ENCODE results near the gene CISD3.

Gene CISD3

DNA sequence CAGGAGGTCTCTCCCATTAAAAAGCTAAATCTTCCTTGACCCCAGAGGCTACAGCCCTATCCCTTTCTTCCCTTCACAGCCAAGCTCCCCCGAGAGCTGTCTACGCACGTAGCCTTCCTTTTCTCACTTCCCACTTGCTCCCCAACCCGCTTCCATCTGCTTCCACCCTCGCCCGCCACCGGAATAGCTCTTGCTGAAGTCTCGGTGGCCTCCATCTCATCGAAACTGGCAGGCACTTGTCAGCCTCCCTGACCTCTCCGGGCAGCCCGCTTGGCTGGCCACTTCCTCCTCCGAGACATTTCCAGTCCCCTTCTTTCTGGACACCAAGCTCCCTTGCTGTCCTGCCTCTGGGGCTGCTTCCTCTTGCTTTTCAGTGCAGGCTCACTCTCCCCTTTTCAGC, 44.6 kb upstream of the CISD3 start:
- TF ChIP-seq SP7 (tag by site-specific recombination; IDR thresholded peaks at IDR 0.05) (no peak), ZNF629 (tag by site-specific recombination; IDR thresholded peaks at IDR 0.05) (no peak), YY1 (tag by site-specific recombination; IDR thresholded peaks at IDR 0.05) (no peak), ZBTB8A (tag by site-specific recombination; IDR thresholded peaks at IDR 0.05) (no peak), RBAK (tag by site-specific recombination; IDR thresholded peaks at IDR 0.05) (no peak), ZBTB1 (tag by site-specific recombination; IDR thresholded peaks at IDR 0.05) (no peak), HOXD13 (CRISPR knock-in tag; IDR thresholded peaks at IDR 0.05; ENCODE audit: borderline replicate concordance) (no peak), ZNF701 (tag by site-specific recombination; IDR thresholded peaks at IDR 0.05) (no peak), KLF1 (tag by site-specific recombination; IDR thresholded peaks at IDR 0.05) (no peak), SCRT2 (tag by site-specific recombination; IDR thresholded peaks at IDR 0.05) (no peak)
- Histone ChIP-seq H3K27ac (ENCODE audit: extremely low read depth, low read depth, low read length) (no peak overlapping the region), H3K4me1 (ENCODE audit: control insufficient read depth, insufficient read depth, low read length) (no peaks in the 10 kb centered on the region), H3K36me3 (ENCODE audit: control insufficient read depth in 2 of 2, insufficient read depth in 1 of 2, low read length in 2 of 2) (no peaks in the 10 kb centered on the region), H3K9me3 (ENCODE audit: control insufficient read depth, insufficient read depth, low read depth, low read length) (no peaks in the 10 kb centered on the region), H3K4me3 (ENCODE audit: low read depth, low read length) (no peak overlapping the region)
- ChIA-PET POLR2A (interaction anchor here (1.0 kb wide), 1 partner anchor 169 kb away, joined by 4 read pairs; no protein-coding TSS in a partner anchor), CTCF (interaction anchor here (0.5 to 4.1 kb wide), 8 partner anchors 9 to 533 kb away, joined by 3 to 22 read pairs (median 4); no protein-coding TSS in a partner anchor)

DNA sequence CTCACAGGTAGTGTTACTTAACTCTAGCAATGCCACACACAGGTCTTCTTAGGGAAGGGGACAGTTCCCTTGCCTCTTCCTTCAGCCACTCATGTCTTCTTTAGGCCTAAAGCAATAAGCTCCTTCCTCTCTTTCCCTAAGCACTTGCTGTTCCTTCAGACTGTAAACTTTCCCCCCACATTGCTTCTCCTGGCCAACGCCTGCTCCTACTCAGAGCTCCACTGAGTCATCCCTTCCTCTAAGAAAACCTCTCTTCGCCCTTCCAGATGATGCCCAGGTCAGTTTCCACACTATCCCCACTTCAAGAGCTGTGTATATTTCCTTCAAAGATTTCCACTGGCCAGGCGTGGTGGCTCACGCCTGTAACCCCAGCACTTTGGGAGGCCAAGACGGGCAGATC, 42.9 kb upstream of the CISD3 start:
- Histone ChIP-seq H3K4me3 (ENCODE audit: low read depth, low read length) (no peak overlapping the region), H3K36me3 (ENCODE audit: control insufficient read depth in 2 of 2, insufficient read depth in 1 of 2, low read length in 2 of 2) (no peaks in the 10 kb centered on the region), H3K27ac (ENCODE audit: extremely low read depth, low read depth, low read length) (no peak overlapping the region), H3K4me1 (ENCODE audit: control insufficient read depth, insufficient read depth, low read length) (no peaks in the 10 kb centered on the region), H3K9me3 (ENCODE audit: control insufficient read depth, insufficient read depth, low read depth, low read length) (no peaks in the 10 kb centered on the region)
- TF ChIP-seq, protein P1, sequence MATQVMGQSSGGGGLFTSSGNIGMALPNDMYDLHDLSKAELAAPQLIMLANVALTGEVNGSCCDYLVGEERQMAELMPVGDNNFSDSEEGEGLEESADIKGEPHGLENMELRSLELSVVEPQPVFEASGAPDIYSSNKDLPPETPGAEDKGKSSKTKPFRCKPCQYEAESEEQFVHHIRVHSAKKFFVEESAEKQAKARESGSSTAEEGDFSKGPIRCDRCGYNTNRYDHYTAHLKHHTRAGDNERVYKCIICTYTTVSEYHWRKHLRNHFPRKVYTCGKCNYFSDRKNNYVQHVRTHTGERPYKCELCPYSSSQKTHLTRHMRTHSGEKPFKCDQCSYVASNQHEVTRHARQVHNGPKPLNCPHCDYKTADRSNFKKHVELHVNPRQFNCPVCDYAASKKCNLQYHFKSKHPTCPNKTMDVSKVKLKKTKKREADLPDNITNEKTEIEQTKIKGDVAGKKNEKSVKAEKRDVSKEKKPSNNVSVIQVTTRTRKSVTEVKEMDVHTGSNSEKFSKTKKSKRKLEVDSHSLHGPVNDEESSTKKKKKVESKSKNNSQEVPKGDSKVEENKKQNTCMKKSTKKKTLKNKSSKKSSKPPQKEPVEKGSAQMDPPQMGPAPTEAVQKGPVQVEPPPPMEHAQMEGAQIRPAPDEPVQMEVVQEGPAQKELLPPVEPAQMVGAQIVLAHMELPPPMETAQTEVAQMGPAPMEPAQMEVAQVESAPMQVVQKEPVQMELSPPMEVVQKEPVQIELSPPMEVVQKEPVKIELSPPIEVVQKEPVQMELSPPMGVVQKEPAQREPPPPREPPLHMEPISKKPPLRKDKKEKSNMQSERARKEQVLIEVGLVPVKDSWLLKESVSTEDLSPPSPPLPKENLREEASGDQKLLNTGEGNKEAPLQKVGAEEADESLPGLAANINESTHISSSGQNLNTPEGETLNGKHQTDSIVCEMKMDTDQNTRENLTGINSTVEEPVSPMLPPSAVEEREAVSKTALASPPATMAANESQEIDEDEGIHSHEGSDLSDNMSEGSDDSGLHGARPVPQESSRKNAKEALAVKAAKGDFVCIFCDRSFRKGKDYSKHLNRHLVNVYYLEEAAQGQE (tag by site-specific recombination; IDR thresholded peaks at IDR 0.05), result no peak
- POLR2A ChIA-PET, result interaction anchor here (0.7 to 1.4 kb wide), 3 partner anchors 10 to 48 kb away, joined by 3 to 5 read pairs (median 3); partner anchors contain the start of gene EPOP
- CTCF ChIA-PET, result interaction anchor here (1.4 to 4.1 kb wide), 5 partner anchors 11 to 89 kb away, joined by 3 to 22 read pairs (median 6); partner anchors contain the start of gene EPOP

DNA sequence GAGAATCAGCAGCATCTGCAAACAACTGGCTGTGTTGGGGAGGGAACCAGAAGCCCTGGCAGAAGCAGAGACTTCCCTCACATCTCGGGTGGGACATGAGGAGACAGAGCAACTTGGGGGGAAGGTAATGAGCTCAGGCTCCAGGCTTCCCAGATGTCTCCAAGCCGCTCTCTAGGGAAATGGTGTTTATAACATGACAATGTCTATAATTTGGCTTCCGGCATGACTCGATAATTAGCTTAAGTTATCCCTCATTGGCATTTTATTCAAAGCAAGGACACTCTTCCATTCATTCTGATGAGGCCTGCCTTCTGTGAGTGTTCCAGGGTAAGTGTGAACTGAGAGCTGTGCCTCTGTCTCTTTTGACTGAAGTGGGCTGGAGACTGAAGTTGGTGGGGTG, 39.8 kb upstream of the CISD3 start:
- Histone ChIP-seq H3K27ac (ENCODE audit: extremely low read depth, low read depth, low read length) (no peak overlapping the region), H3K36me3 (ENCODE audit: control insufficient read depth in 2 of 2, insufficient read depth in 1 of 2, low read length in 2 of 2) (no peaks in the 10 kb centered on the region), H3K4me3 (ENCODE audit: low read depth, low read length) (no peak overlapping the region), H3K4me1 (ENCODE audit: control insufficient read depth, insufficient read depth, low read length) (no peaks in the 10 kb centered on the region), H3K9me3 (ENCODE audit: control insufficient read depth, insufficient read depth, low read depth, low read length) (no peaks in the 10 kb centered on the region)
- POLR2A ChIA-PET, result interaction anchor here (0.5 to 1.5 kb wide), 3 partner anchors 12 to 61 kb away, joined by 5 to 8 read pairs (median 5); no protein-coding TSS in a partner anchor
- TF ChIP-seq, protein P2, sequence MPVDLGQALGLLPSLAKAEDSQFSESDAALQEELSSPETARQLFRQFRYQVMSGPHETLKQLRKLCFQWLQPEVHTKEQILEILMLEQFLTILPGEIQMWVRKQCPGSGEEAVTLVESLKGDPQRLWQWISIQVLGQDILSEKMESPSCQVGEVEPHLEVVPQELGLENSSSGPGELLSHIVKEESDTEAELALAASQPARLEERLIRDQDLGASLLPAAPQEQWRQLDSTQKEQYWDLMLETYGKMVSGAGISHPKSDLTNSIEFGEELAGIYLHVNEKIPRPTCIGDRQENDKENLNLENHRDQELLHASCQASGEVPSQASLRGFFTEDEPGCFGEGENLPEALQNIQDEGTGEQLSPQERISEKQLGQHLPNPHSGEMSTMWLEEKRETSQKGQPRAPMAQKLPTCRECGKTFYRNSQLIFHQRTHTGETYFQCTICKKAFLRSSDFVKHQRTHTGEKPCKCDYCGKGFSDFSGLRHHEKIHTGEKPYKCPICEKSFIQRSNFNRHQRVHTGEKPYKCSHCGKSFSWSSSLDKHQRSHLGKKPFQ (tag by site-specific recombination; IDR thresholded peaks at IDR 0.05), result 0 out of 2 replicates have a peak, but pooled peaks have one; percentile 24
- no peak for TF ChIP-seq ZNF473 (tag by site-specific recombination; IDR thresholded peaks at IDR 0.05)
- CTCF ChIA-PET, result interaction anchor here (0.5 to 2.4 kb wide), 6 partner anchors 9 to 1285 kb away, joined by 3 to 11 read pairs (median 5); no protein-coding TSS in a partner anchor

DNA sequence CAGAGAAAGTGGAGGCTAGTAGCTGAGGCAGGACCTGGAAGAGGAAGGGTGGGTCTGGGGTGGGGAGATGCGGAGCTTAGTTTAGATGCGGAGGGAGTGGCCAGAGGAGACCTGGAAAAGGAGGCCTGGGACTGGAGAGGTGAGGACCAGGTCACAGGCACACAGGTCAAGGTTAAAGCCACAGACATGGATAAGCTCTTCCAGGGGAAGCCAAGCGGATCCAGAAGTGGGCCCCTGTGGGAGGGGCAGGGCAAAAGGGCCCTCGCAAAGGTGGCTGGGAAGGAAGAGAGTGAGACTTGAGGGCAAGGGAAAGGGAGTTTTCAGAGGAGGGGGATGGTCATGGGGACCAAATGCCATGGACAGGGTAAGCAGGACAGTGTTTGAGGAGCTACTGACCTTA, 39.0 kb upstream of the CISD3 start:
- H3K4me3 ChIP-seq (ENCODE audit: low read depth, low read length), result no peak overlapping the region
- TF ChIP-seq HOXC10 (CRISPR knock-in tag; IDR thresholded peaks at IDR 0.05), result no peak
- TF ChIP-seq ZNF549 (tag by site-specific recombination; IDR thresholded peaks at IDR 0.05), result no peak
- TF ChIP-seq, protein P3, sequence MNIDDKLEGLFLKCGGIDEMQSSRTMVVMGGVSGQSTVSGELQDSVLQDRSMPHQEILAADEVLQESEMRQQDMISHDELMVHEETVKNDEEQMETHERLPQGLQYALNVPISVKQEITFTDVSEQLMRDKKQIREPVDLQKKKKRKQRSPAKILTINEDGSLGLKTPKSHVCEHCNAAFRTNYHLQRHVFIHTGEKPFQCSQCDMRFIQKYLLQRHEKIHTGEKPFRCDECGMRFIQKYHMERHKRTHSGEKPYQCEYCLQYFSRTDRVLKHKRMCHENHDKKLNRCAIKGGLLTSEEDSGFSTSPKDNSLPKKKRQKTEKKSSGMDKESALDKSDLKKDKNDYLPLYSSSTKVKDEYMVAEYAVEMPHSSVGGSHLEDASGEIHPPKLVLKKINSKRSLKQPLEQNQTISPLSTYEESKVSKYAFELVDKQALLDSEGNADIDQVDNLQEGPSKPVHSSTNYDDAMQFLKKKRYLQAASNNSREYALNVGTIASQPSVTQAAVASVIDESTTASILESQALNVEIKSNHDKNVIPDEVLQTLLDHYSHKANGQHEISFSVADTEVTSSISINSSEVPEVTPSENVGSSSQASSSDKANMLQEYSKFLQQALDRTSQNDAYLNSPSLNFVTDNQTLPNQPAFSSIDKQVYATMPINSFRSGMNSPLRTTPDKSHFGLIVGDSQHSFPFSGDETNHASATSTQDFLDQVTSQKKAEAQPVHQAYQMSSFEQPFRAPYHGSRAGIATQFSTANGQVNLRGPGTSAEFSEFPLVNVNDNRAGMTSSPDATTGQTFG (tag by site-specific recombination; IDR thresholded peaks at IDR 0.05; ENCODE audit: borderline replicate concordance), result no peak
- no peak for TF ChIP-seq ZNF292 (tag by site-specific recombination; IDR thresholded peaks at IDR 0.05; ENCODE audit: borderline replicate concordance, low read depth)
- TF ChIP-seq ZNF623 (tag by site-specific recombination; IDR thresholded peaks at IDR 0.05), result no peak
- H3K27ac ChIP-seq (ENCODE audit: extremely low read depth, low read depth, low read length), result no peak overlapping the region
- H3K9me3 ChIP-seq (ENCODE audit: control insufficient read depth, insufficient read depth, low read depth, low read length), result no peaks in the 10 kb centered on the region
- CTCF ChIA-PET, result interaction anchor here (0.5 to 2.4 kb wide), 4 partner anchors 15 to 544 kb away, joined by 3 to 11 read pairs (median 4); no protein-coding TSS in a partner anchor
- no peaks in the 10 kb centered on the region for H3K36me3 ChIP-seq (ENCODE audit: control insufficient read depth in 2 of 2, insufficient read depth in 1 of 2, low read length in 2 of 2)
- POLR2A ChIA-PET, result interaction anchor here (1.1 to 1.5 kb wide), 3 partner anchors 11 to 60 kb away, joined by 3 to 8 read pairs (median 5); partner anchors contain the start of gene EPOP
- H3K4me1 ChIP-seq (ENCODE audit: control insufficient read depth, insufficient read depth, low read length), result no peaks in the 10 kb centered on the region

Measured in HEK293 (cell line).